ENCODE results near the gene SEPTIN6.
"Not testable (repeated sequence)": the region's sequence is repeated elsewhere in the genome, so short reads cannot be mapped to it uniquely, and the experiment has no call there.

GRCh38 chrX:119664877-119665276, 28.1 kb downstream of the SEPTIN6 start:
- not testable (repeated sequence) for TF ChIP-seq ZNF274 (IDR thresholded peaks at IDR 0.05; ENCODE audit: low read depth, low read length); YY1 (IDR thresholded peaks at IDR 0.05; ENCODE audit: insufficient read depth, insufficient read length); SUZ12 (IDR thresholded peaks at IDR 0.05; ENCODE audit: extremely low read depth, insufficient read depth, insufficient read length)
